LHCN-M2 (cell line): Measurements from ENCODE around the gene NDC1. TPM values are rescaled to one million over a fixed set of nuclear protein-coding genes. Genes with fewer than 3 reads are reported as not detected.

ENCODE experiments used
- total RNA-seq: library from RNA; depleted of rRNA; stranded (reverse); fragments of >200 nt; gene quantifications from 2 replicates; pipeline ENCODE4 v1.2.3, GENCODE V29; 2014; rRNA removed

Gene NDC1
- total RNA-seq, 1 experiment from 2014 or later: 42.0 TPM

Other genes starting within 250 kb of the NDC1 start
- gene GLIS1, start 99.1 kb downstream of the NDC1 start, total RNA-seq: 3.7 and 4.6 TPM in 2 replicates
- gene YIPF1, start 51.5 kb upstream of the NDC1 start, total RNA-seq: 20.8 and 28.0 TPM in 2 replicates
- gene DIO1, start 55.9 kb upstream of the NDC1 start, total RNA-seq: not detected in 2 replicates
- gene IFT25, start 107.4 kb upstream of the NDC1 start, total RNA-seq: 43.3 and 46.4 TPM in 2 replicates
- gene LRRC42, start 108.1 kb upstream of the NDC1 start, total RNA-seq: 46.6 and 49.3 TPM in 2 replicates
- not detected in 2 replicates for gene LDLRAD1, start 179.9 kb upstream of the NDC1 start, total RNA-seq
- 247 and 269 TPM in 2 replicates for gene TMEM59, start 214.9 kb upstream of the NDC1 start, total RNA-seq
- 4.6 and 6.3 TPM in 2 replicates for gene TCEANC2, start 215.3 kb upstream of the NDC1 start, total RNA-seq